ENCODE measurements around the gene RERG.

- TF ChIP-seq SIN3A (IDR thresholded peaks at IDR 0.05; ENCODE audit: borderline replicate concordance, insufficient read depth, low read depth, low read length): no peak
- no peak for TF ChIP-seq CTCF (IDR thresholded peaks at IDR 0.05)
- no peak for TF ChIP-seq POLR2AphosphoS5 (IDR thresholded peaks at IDR 0.05; ENCODE audit: low read depth, low read length)
Measured at GRCh38 chr12:15130541-15130940, 90.7 kb downstream of the RERG start.

All from Panc1 (cell line).